Fibroblast of pulmonary artery (primary cell): ENCODE results near the gene SLC9A8.

ENCODE experiments used
- DNase-seq: peaks from one replicate; pipeline ENCODE4 v3.0.0-alpha.2; 2010; ENCODE audit warnings: low read depth
- H3K4me3 ChIP-seq: replicated peaks from 2 replicates; pipeline ENCODE4 v1.5.1; 2011; ENCODE audit warnings: low read depth, mild to moderate bottlenecking, control low read depth, low read length, moderate library complexity
- CTCF ChIP-seq: IDR thresholded peaks from 2 replicates; pipeline ENCODE4 v1.5.1; 2011; ENCODE audit warnings: mild to moderate bottlenecking, control low read depth, low read length, inconsistent platforms; ENCODE audit errors: missing control alignments

SLC9A8 gene

GRCh38 chr20:49808753-49809152, 3.9 kb upstream of the SLC9A8 start:
- no peak for TF ChIP-seq CTCF
- no peak overlapping the region for H3K4me3 ChIP-seq
- DNase-seq = no peak

GRCh38 chr20:49809803-49810359, 2.7 kb upstream of the SLC9A8 start:
- DNase-seq = no peak
- TF ChIP-seq CTCF = no peak
- H3K4me3 ChIP-seq = no peak overlapping the region

GRCh38 chr20:49810491-49811190, 2.0 kb upstream of the SLC9A8 start:
- no peak for DNase-seq
- no peak for TF ChIP-seq CTCF
- no peak overlapping the region for H3K4me3 ChIP-seq

- DNase-seq = peak; percentile 75
These were observed 662 bp upstream of the SLC9A8 start for GRCh38 chr20:49811825-49812506.

GRCh38 chr20:49813305-49813974, 812 bp downstream of the SLC9A8 start:
- peak overlapping the region; percentile 83 for H3K4me3 ChIP-seq
- TF ChIP-seq CTCF = no peak
- DNase-seq = no peak

More at GRCh38 chr20:49811825-49812506, 662 bp upstream of the SLC9A8 start:
- H3K4me3 ChIP-seq = peak overlapping the region; percentile 83
- TF ChIP-seq CTCF = no peak

GRCh38 chr20:49814057-49814694, 1.5 kb downstream of the SLC9A8 start:
- no peak for TF ChIP-seq CTCF
- H3K4me3 ChIP-seq = peak overlapping the region; percentile 83
- no peak for DNase-seq
